H1 (cell line): ENCODE results near the gene TMEM169. TPM values are rescaled to one million over a fixed set of nuclear protein-coding genes. Genes with fewer than 3 reads are reported as not detected.
A peak's percentile ranks its signal among the peaks of the same experiment; 100 is the strongest.

Experiments used
- CTCF ChIA-PET: fragments of 300-600 bp; sonication (Branson Sonifier 250); formaldehyde crosslinking; loops from one replicate; lab custom pipeline; 2021; ENCODE audit not compliant: partially characterized antibody; lab: Charles Lee
- POLR2A ChIA-PET: fragments of 300-600 bp; sonication (Branson Sonifier 250); formaldehyde crosslinking; loops from one replicate; lab custom pipeline; 2021; ENCODE audit warnings: inconsistent platforms; ENCODE audit not compliant: partially characterized antibody; lab: Charles Lee
- DNase-seq, 2 experiments: peaks; one replicate each; pipeline versions ENCODE4 v3.0.0 to v3.0.0-alpha.2; 2010 to 2022; ENCODE audit warnings: low spot score in 2 of 2, low read depth in 1 of 2, mixed read lengths in 1 of 2
- FAIRE-seq: peaks from 2 replicates; lab custom pipeline; 2011; peaks lifted over from hg19 to GRCh38; lab: Jason Lieb, UNC
- H2AFZ ChIP-seq: 2 replicates; pipeline ENCODE4 v1.8.1; 2012; ENCODE audit warnings: low read length, inconsistent platforms
- H2AK5ac ChIP-seq: 2 replicates; pipeline ENCODE4 v1.6.1; 2013; ENCODE audit warnings: low read depth, low read length
- H2BK120ac ChIP-seq: replicated peaks from 2 replicates; pipeline ENCODE3; 2013; ENCODE audit warnings: low read depth, low read length, inconsistent platforms
- H2BK12ac ChIP-seq: 2 replicates; pipeline ENCODE4 v1.6.1; 2013; ENCODE audit warnings: low read depth, low read length
- H2BK15ac ChIP-seq: 2 replicates; pipeline ENCODE4 v1.6.1; 2013; ENCODE audit warnings: low read length
- H2BK20ac ChIP-seq: 2 replicates; pipeline ENCODE4 v1.6.1; 2013; ENCODE audit warnings: low read length
- H2BK5ac ChIP-seq: 2 replicates; pipeline ENCODE4 v1.6.1; 2013; ENCODE audit warnings: low read depth, low read length
- H3K14ac ChIP-seq: 2 replicates; pipeline ENCODE4 v1.6.1; 2013; ENCODE audit warnings: inconsistent platforms; ENCODE audit not compliant: insufficient read length
- H3K18ac ChIP-seq: 2 replicates; pipeline ENCODE4 v1.6.1; 2013; ENCODE audit warnings: low read length; ENCODE audit errors: extremely low read depth
- H3K23ac ChIP-seq: 2 replicates; pipeline ENCODE4 v1.6.1; 2013; ENCODE audit warnings: inconsistent platforms; ENCODE audit not compliant: insufficient read length
- H3K23me2 ChIP-seq: 2 replicates; pipeline ENCODE4 v1.6.1; 2013; ENCODE audit warnings: low read depth, low read length
- H3K27ac ChIP-seq: 2 replicates; pipeline ENCODE4 v1.6.1; 2011; ENCODE audit warnings: low read depth, low read length, inconsistent platforms
- H3K27me3 ChIP-seq, 4 experiments: replicated peaks in 1 of 4; 1 replicate in 1 of 4; 2 replicates in 3 of 4; pipeline versions ENCODE4 v1.6.1 to v1.8.1; 2011 to 2013; ENCODE audit warnings: low read length in 3 of 4, mild to moderate bottlenecking in 3 of 4, inconsistent platforms in 2 of 4, mixed read lengths in 2 of 4, moderate library complexity in 1 of 4; ENCODE audit not compliant: control insufficient read depth in 3 of 4, insufficient read depth in 3 of 4; ENCODE audit errors: extremely low read depth in 1 of 4
- H3K36me3 ChIP-seq, 4 experiments: 2 replicates each; pipeline versions ENCODE4 v1.6.1 to v1.8.1; 2011 to 2013; ENCODE audit warnings: mild to moderate bottlenecking in 4 of 4, low read length in 3 of 4, moderate library complexity in 2 of 4, control low read depth in 1 of 4, inconsistent platforms in 1 of 4; ENCODE audit not compliant: insufficient read depth in 4 of 4, control insufficient read depth in 2 of 4
- H3K4ac ChIP-seq: replicated peaks from 2 replicates; pipeline ENCODE3; 2013; ENCODE audit warnings: low read length, low read depth, mixed read lengths, inconsistent platforms; ENCODE audit not compliant: insufficient read length
- H3K4me1 ChIP-seq, 4 experiments: replicated peaks in 1 of 4; 1 replicate in 1 of 4; 2 replicates in 3 of 4; pipeline versions ENCODE4 v1.6.1 to v1.8.1; 2011 to 2013; ENCODE audit warnings: low read length in 3 of 4, inconsistent platforms in 2 of 4, mixed read lengths in 1 of 4; ENCODE audit not compliant: insufficient read depth in 4 of 4, control insufficient read depth in 3 of 4
- H3K4me2 ChIP-seq, 2 experiments: 2 replicates each; pipeline versions ENCODE4 v1.6.1 to v1.8.1; 2011 to 2013; ENCODE audit warnings: low read depth in 2 of 2, low read length in 2 of 2, control low read depth in 1 of 2, inconsistent platforms in 1 of 2, mild to moderate bottlenecking in 1 of 2; ENCODE audit not compliant: insufficient read depth in 1 of 2
- H3K4me3 ChIP-seq, 4 experiments: fragments of 200-600, 300-600 bp in 1 of 4; sonication (generic), shearing (Covaris generic), sonication (Bioruptor Twin) in 1 of 4; 2 replicates each; pipeline versions ENCODE4 v1.5.1 to v1.8.1; 2011 to 2016; ENCODE audit warnings: low read length in 4 of 4, low read depth in 3 of 4, control low read depth in 2 of 4, inconsistent platforms in 2 of 4, mild to moderate bottlenecking in 2 of 4, mixed read lengths in 1 of 4, moderate library complexity in 1 of 4; ENCODE audit not compliant: insufficient read depth in 2 of 4; ENCODE audit errors: extremely low read depth in 1 of 4
- H3K56ac ChIP-seq: replicated peaks from 2 replicates; pipeline ENCODE3; 2013; ENCODE audit warnings: low read depth, mild to moderate bottlenecking, mixed read lengths, low read length, inconsistent platforms; ENCODE audit not compliant: insufficient read length
- H3K79me1 ChIP-seq: 2 replicates; pipeline ENCODE4 v1.6.1; 2013; ENCODE audit warnings: low read depth, low read length, control low read depth
- H3K79me2 ChIP-seq, 2 experiments: 2 replicates each; pipeline versions ENCODE4 v1.6.1 to v1.8.1; 2012 to 2013; ENCODE audit warnings: low read length in 2 of 2, mild to moderate bottlenecking in 2 of 2, inconsistent platforms in 1 of 2; ENCODE audit not compliant: insufficient read depth in 2 of 2, control insufficient read depth in 1 of 2
- H3K9ac ChIP-seq, 4 experiments: replicated peaks in 1 of 4; 1 replicate in 1 of 4; 2 replicates in 3 of 4; pipeline versions ENCODE4 v1.6.1 to v1.8.1; 2011 to 2013; ENCODE audit warnings: low read depth in 3 of 4, low read length in 3 of 4, control low read depth in 2 of 4, mild to moderate bottlenecking in 2 of 4, moderate library complexity in 2 of 4, inconsistent platforms in 1 of 4; ENCODE audit errors: extremely low read depth in 1 of 4
- H3K9me3 ChIP-seq, 2 experiments: 2 replicates each; pipeline versions ENCODE4 v1.6.1 to v1.8.1; 2012 to 2013; ENCODE audit warnings: mild to moderate bottlenecking in 2 of 2, moderate library complexity in 2 of 2, control low read depth in 1 of 2, inconsistent platforms in 1 of 2, low read depth in 1 of 2, low read length in 1 of 2, mixed read lengths in 1 of 2; ENCODE audit not compliant: insufficient read depth in 2 of 2
- H4K20me1 ChIP-seq, 2 experiments: replicated peaks in 1 of 2; 2 replicates each; pipeline versions ENCODE3 to v1.8.1; 2011 to 2013; ENCODE audit warnings: inconsistent platforms in 2 of 2, low read length in 2 of 2, mild to moderate bottlenecking in 1 of 2; ENCODE audit not compliant: insufficient read depth in 2 of 2, control insufficient read depth in 1 of 2
- H4K5ac ChIP-seq: 2 replicates; pipeline ENCODE4 v1.6.1; 2013; ENCODE audit warnings: low read length, low read depth, mixed read lengths, inconsistent platforms; ENCODE audit not compliant: insufficient read length
- H4K8ac ChIP-seq: 2 replicates; pipeline ENCODE4 v1.8.0; 2013; ENCODE audit warnings: mild to moderate bottlenecking, moderate library complexity, low read length, inconsistent platforms; ENCODE audit not compliant: insufficient read depth; ENCODE audit errors: extremely low read depth
- H4K91ac ChIP-seq: replicated peaks from 2 replicates; pipeline ENCODE3; 2013; ENCODE audit warnings: low read length, mixed read lengths, inconsistent platforms; ENCODE audit not compliant: insufficient read length
- ATF2 ChIP-seq: IDR thresholded peaks from 2 replicates; pipeline ENCODE4 v1.6.1; 2012; ENCODE audit warnings: low read length, inconsistent platforms
- CHD2 ChIP-seq: IDR thresholded peaks from 2 replicates; pipeline ENCODE4 v1.6.1; 2012; ENCODE audit warnings: low read length, improper control_type of control experiment
- CTBP2 ChIP-seq: IDR thresholded peaks from 2 replicates; pipeline ENCODE4 v1.7.0; 2011; ENCODE audit warnings: borderline replicate concordance, mild to moderate bottlenecking, moderate library complexity, mixed read lengths, low read length; ENCODE audit not compliant: insufficient read depth, insufficient read length
- FOSL1 ChIP-seq: IDR thresholded peaks from 2 replicates; pipeline ENCODE4 v1.6.1; 2011; ENCODE audit warnings: mild to moderate bottlenecking, low read depth, low read length, moderate library complexity; ENCODE audit not compliant: insufficient read depth
- JUND ChIP-seq: IDR thresholded peaks from 2 replicates; pipeline ENCODE4 v1.6.1; 2011; ENCODE audit warnings: mild to moderate bottlenecking, improper control_type of control experiment, low read length
- KDM1A ChIP-seq: fragments of 200-600, 300-600 bp; sonication (generic); IDR thresholded peaks from 2 replicates; pipeline ENCODE4 v1.7.1; 2016; ENCODE audit warnings: mild to moderate bottlenecking, low read length, borderline replicate concordance
- SIRT6 ChIP-seq: IDR thresholded peaks from one replicate; pipeline ENCODE4 v1.7.1; 2012; ENCODE audit warnings: low read length, inconsistent platforms
- SP4 ChIP-seq: IDR thresholded peaks from 2 replicates; pipeline ENCODE4 v1.6.1; 2012; ENCODE audit warnings: low read length, inconsistent platforms
- TAF7 ChIP-seq: optimal IDR thresholded peaks from 2 replicates; pipeline ENCODE3; 2011; ENCODE audit warnings: low read depth, mild to moderate bottlenecking, inconsistent platforms, low read length, moderate library complexity, borderline replicate concordance
- TBP ChIP-seq: IDR thresholded peaks from 2 replicates; pipeline ENCODE4 v1.6.1; 2011; ENCODE audit warnings: low read depth, low read length, improper control_type of control experiment
- USF2 ChIP-seq: IDR thresholded peaks from 2 replicates; pipeline ENCODE4 v1.6.1; 2011; ENCODE audit warnings: low read length, improper control_type of control experiment
- WGBS, 2 experiments: shearing (Covaris generic) in 1 of 2; methylation state at CpG; one replicate each; pipeline versions ENCODE4 v1.1.6 to v1.1.7; 2013 to 2015; ENCODE audit warnings: low lambda C conversion rate in 2 of 2, mixed read lengths in 2 of 2, inconsistent platforms in 1 of 2, low coverage in 1 of 2, missing lambda C conversion rate in 1 of 2; ENCODE audit not compliant: insufficient replicate concordance in 2 of 2, insufficient coverage in 1 of 2, insufficient read length in 1 of 2; ENCODE audit errors: extremely low coverage in 1 of 2, missing lambda C conversion rate in 1 of 2; 5-methylcytosine and 5-hydroxymethylcytosine counted together
- polyA plus RNA-seq, 7 experiments: library from polyadenylated mRNA; depleted of rRNA in 3 of 7; stranded (reverse) in 5 of 7; unstranded in 2 of 7; fragments of >200 nt in 5 of 7; fragments of 200-250 nt in 2 of 7; gene quantifications; 1 replicate in 5 of 7; 2 replicates in 1 of 7; 4 replicates in 1 of 7; pipeline versions ENCODE4 v1.2.1 to v1.2.3, GENCODE V29; 2011 to 2013; ENCODE audit warnings: missing spikeins in 2 of 7, mixed read lengths in 2 of 7
- total RNA-seq: library from RNA; stranded (reverse); fragmentation: NEBNext Ultra II Directional; extraction: Animal tissue kit (Norgen Biotek cat#: 25700); gene quantifications from 2 replicates; pipeline ENCODE4 v1.2.1, GENCODE V29; 2021

TMEM169 gene
- total and polyA plus RNA-seq, 2 of the 8 experiments (the other 6 are each of a cell fraction or from before 2014, with no cell fraction given): 0.41 to 2.4 TPM

- Histone ChIP-seq H2BK5ac (no peak overlapping the region), H4K8ac (no peak overlapping the region), H3K4me3 (peak overlapping the region in 2 of 4 experiments; percentile 84 to 92; a peak in 5 of 8 replicates), H2BK20ac (no peak overlapping the region), H2BK120ac (no peak overlapping the region), H3K4me1 (peaks cover 3 to 15% (median 14%) of the 10 kb centered on the region in 4 experiments; a peak in 5 of 7 replicates), H3K27me3 (no peaks in the 10 kb centered on the region), H3K18ac (no peak overlapping the region), H3K9ac (no peak overlapping the region), H3K36me3 (no peaks in the 10 kb centered on the region), H3K9me3 (no peaks in the 10 kb centered on the region), H3K4me2 (peak overlapping the region; percentile 93), H2BK15ac (no peak overlapping the region), H4K91ac (no peak overlapping the region), H3K79me2 (peaks cover 0 to 16% of the 10 kb centered on the region in 2 experiments; a peak in 1 of 4 replicates), H3K23ac (no peak overlapping the region), H3K14ac (no peak overlapping the region), H3K27ac (no peak overlapping the region), H3K56ac (no peak overlapping the region), H4K5ac (no peak overlapping the region), H2AK5ac (no peak overlapping the region), H3K23me2 (peaks cover 7% of the 10 kb centered on the region), H3K4ac (no peak overlapping the region), H3K79me1 (no peaks in the 10 kb centered on the region; the same call in 1 of the 2 replicates), H2BK12ac (no peak overlapping the region), H4K20me1 (peaks cover 0 to 1% of the 10 kb centered on the region in 2 experiments), H2AFZ (no peak overlapping the region)
- DNase-seq (no peak), FAIRE-seq (no peak)
- WGBS, 2 experiments: 54% methylated on average over 3 of the region's 3 CpGs; no CpG with 5 or more reads in 1 of the 2 experiments
- POLR2A ChIA-PET: interaction anchor here (1.1 to 5.6 kb wide), 9 partner anchors 10 to 417 kb away, joined by 3 to 73 read pairs (median 10); partner anchors contain the start of gene XRCC5
- CTCF ChIA-PET: interaction anchor here (1.5 to 3.9 kb wide), 4 partner anchors 9 to 27 kb away, joined by 3 to 18 read pairs (median 6); partner anchors contain the start of gene XRCC5
- TF ChIP-seq SIRT6: no peak
- no peak for TF ChIP-seq TAF7
- no peak for TF ChIP-seq CTBP2
- TF ChIP-seq KDM1A: no peak
- TF ChIP-seq TBP: no peak
- no peak for TF ChIP-seq SP4
- no peak for TF ChIP-seq ATF2
- TF ChIP-seq JUND: no peak
- TF ChIP-seq FOSL1: no peak
- TF ChIP-seq USF2: no peak
- no peak for TF ChIP-seq CHD2
These were observed 1.1 kb downstream of the TMEM169 start for GRCh38 chr2:216082805-216083204.
